Activated CD4-positive, alpha-beta T cell treated with anti-CD3 and anti-CD28 coated beads, Interleukin-2, amount 10 ng/mL, durations not matched to agents 7 days and 5 days (primary cell): ENCODE measurements around the gene TBC1D8. TPM values are rescaled to one million over a fixed set of nuclear protein-coding genes. Genes with fewer than 3 reads are reported as not detected.

Experiments
- CTCF ChIA-PET: fragments of 350-600 bp; sonication (Branson Sonifier 250); formaldehyde crosslinking; loops from one replicate; lab custom pipeline; 2021; ENCODE audit warnings: antibody characterized with exemption; lab: Charles Lee
- POLR2A ChIA-PET: fragments of 350-600 bp; sonication (Branson Sonifier 250); formaldehyde crosslinking; loops from one replicate; lab custom pipeline; 2021; ENCODE audit warnings: antibody characterized with exemption; lab: Charles Lee
- DNase-seq: peaks from one replicate; pipeline ENCODE4 v3.0.0-alpha.2; 2020
- H3K27ac Mint-ChIP-seq: one replicate; pipeline ENCODE4 v1.8.0; 2021; ENCODE audit warnings: mild to moderate bottlenecking, moderate library complexity, mixed read lengths
- H3K27me3 Mint-ChIP-seq: one replicate; pipeline ENCODE4 v1.8.0; 2021; ENCODE audit warnings: mixed read lengths
- H3K36me3 Mint-ChIP-seq: one replicate; pipeline ENCODE4 v1.8.0; 2021; ENCODE audit warnings: low read depth, mixed read lengths
- H3K4me1 Mint-ChIP-seq: one replicate; pipeline ENCODE4 v1.8.0; 2021; ENCODE audit warnings: mixed read lengths
- H3K4me3 Mint-ChIP-seq: one replicate; pipeline ENCODE4 v1.8.0; 2021; ENCODE audit warnings: mild to moderate bottlenecking, moderate library complexity, mixed read lengths
- H3K9me3 Mint-ChIP-seq: one replicate; pipeline ENCODE4 v1.8.0; 2021; ENCODE audit warnings: mixed read lengths
- total RNA-seq, 2 experiments: library from RNA; stranded (reverse); gene quantifications; one replicate each; pipeline ENCODE4 v1.2.3, GENCODE V29; 2021

The TBC1D8 gene
- total RNA-seq, 2 experiments from 2014 or later = 0.50 to 0.65 TPM

GRCh38 chr2:101014264-101014857, 136.8 kb downstream of the TBC1D8 start:
- Mint-ChIP-seq H3K4me1 (peaks cover 12% of the 10 kb centered on the region), H3K9me3 (no peaks in the 10 kb centered on the region), H3K27me3 (no peaks in the 10 kb centered on the region), H3K27ac (no peak overlapping the region), H3K36me3 (peaks cover 50% of the 10 kb centered on the region), H3K4me3 (no peak overlapping the region)
- CTCF ChIA-PET = no interaction called here
- DNase-seq = no peak
- POLR2A ChIA-PET = no interaction called here

GRCh38 chr2:101012706-101013181, 138.4 kb downstream of the TBC1D8 start:
- Mint-ChIP-seq H3K36me3 (peaks cover 54% of the 10 kb centered on the region), H3K27ac (no peak overlapping the region), H3K4me3 (no peak overlapping the region), H3K4me1 (peaks cover 19% of the 10 kb centered on the region), H3K27me3 (no peaks in the 10 kb centered on the region), H3K9me3 (no peaks in the 10 kb centered on the region)
- ChIA-PET POLR2A (no interaction called here), CTCF (interaction anchor here (0.6 to 1.3 kb wide), 9 partner anchors 9 to 388 kb away, joined by 3 to 11 read pairs (median 4); partner anchors contain the start of gene RPL31)
- DNase-seq = peak; percentile 47

DNA sequence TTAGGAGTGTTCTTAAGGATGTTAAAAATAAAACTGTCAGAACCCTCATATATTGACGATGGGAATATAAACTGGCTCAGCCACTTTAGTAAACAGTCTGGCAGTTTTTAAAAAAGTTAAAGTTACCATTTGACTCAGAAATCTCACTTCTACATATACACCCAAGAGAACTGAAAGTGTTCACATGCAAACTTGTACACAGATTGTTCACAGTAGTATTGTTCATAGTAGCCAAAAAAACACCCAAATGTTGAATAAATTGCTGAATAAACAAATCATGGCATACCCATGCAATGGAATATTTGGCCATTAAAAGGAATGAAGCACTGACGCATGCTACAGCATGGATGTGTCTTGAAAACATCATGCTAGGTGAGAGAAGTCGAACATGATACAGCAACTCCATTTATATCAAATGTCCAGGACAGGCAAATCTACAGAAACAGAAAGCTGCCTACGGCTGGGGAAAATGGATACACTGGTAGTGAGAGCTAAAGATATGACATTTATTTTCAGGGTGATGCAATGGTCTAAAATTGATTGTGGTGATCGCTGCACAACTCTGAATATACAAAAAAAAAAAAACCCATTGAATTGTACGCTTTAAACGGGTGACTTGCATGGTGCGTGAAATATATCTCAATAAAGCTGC, 139.0 kb downstream of the TBC1D8 start:
- H3K4me3 Mint-ChIP-seq = no peak overlapping the region
- peak overlapping the region; percentile 11 for H3K27ac Mint-ChIP-seq
- peaks cover 24% of the 10 kb centered on the region for H3K4me1 Mint-ChIP-seq
- no peak for DNase-seq
- H3K27me3 Mint-ChIP-seq = no peaks in the 10 kb centered on the region
- ChIA-PET POLR2A (no interaction called here), CTCF (interaction anchor here (0.6 to 1.3 kb wide), 9 partner anchors 9 to 388 kb away, joined by 3 to 11 read pairs (median 4); partner anchors contain the start of gene RPL31)
- H3K36me3 Mint-ChIP-seq = peaks cover 59% of the 10 kb centered on the region
- no peaks in the 10 kb centered on the region for H3K9me3 Mint-ChIP-seq

GRCh38 chr2:101011152-101011551, 140.0 kb downstream of the TBC1D8 start:
- POLR2A ChIA-PET = no interaction called here
- no peak for DNase-seq
- peak overlapping the region; percentile 54 for H3K27ac Mint-ChIP-seq

GRCh38 chr2:101007415-101008345, 143.5 kb downstream of the TBC1D8 start:
- Mint-ChIP-seq H3K27ac (no peak overlapping the region), H3K36me3 (peaks cover 76% of the 10 kb centered on the region), H3K4me1 (peaks cover 59% of the 10 kb centered on the region), H3K27me3 (no peaks in the 10 kb centered on the region), H3K4me3 (no peak overlapping the region), H3K9me3 (no peaks in the 10 kb centered on the region)
- POLR2A ChIA-PET = no interaction called here
- DNase-seq = no peak
- CTCF ChIA-PET = no interaction called here

More at GRCh38 chr2:101011152-101011551, 140.0 kb downstream of the TBC1D8 start:
- Mint-ChIP-seq H3K27me3 (no peaks in the 10 kb centered on the region), H3K9me3 (no peaks in the 10 kb centered on the region), H3K4me1 (peaks cover 26% of the 10 kb centered on the region), H3K4me3 (no peak overlapping the region), H3K36me3 (peaks cover 65% of the 10 kb centered on the region)
- CTCF ChIA-PET = interaction anchor here (0.7 to 1.8 kb wide), 2 partner anchors 9 to 820 kb away, joined by 3 to 4 read pairs; partner anchors contain the start of gene RPL31

- DNase-seq = no peak
- peaks cover 75% of the 10 kb centered on the region for H3K36me3 Mint-ChIP-seq
- no peak overlapping the region for H3K27ac Mint-ChIP-seq
- peaks cover 60% of the 10 kb centered on the region for H3K4me1 Mint-ChIP-seq
- ChIA-PET CTCF (no interaction called here), POLR2A (no interaction called here)
- no peaks in the 10 kb centered on the region for H3K27me3 Mint-ChIP-seq
- no peak overlapping the region for H3K4me3 Mint-ChIP-seq
- H3K9me3 Mint-ChIP-seq = no peaks in the 10 kb centered on the region
These were observed 145.0 kb downstream of the TBC1D8 start for GRCh38 chr2:101006065-101006715.

DNA sequence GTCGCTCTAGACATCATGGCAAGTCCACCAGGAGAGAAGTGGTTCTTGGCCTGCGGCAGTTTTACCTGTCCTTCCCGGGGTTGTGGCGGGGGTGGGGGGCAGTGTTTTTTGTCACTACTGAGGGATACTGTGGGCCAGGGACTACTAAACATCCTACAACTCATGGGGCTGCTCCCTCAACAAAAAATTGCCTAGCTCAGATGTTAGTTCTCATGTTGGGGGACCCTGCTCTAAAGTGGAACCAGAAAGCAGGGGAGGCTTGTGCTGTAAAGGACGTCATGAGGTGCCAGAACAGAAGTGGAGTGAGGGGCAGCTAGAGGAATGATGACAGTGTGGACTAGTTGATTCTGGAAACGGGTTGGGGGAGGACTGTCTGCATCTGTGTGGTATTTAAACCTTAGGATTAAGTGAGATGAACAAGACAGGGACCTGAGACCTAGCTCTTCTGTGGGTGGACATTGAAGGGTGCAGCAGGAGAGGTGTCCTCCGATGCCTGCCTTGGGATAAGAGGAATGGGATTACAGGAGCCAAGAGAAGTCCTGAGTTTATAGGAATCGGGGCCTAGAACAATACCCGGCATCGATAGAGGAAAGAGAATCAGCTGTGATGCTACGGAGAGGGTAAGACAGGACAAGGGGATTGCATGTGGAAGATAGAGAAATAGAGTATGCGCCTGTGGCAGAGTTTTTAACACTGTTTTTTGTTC, 146.4 kb downstream of the TBC1D8 start:
- DNase-seq = no peak
- H3K27ac Mint-ChIP-seq = peak overlapping the region; percentile 97
- H3K4me1 Mint-ChIP-seq = peaks cover 57% of the 10 kb centered on the region
- POLR2A ChIA-PET = no interaction called here
- H3K36me3 Mint-ChIP-seq = peaks cover 65% of the 10 kb centered on the region
- CTCF ChIA-PET = no interaction called here
- peak overlapping the region; percentile 98 for H3K4me3 Mint-ChIP-seq
- no peaks in the 10 kb centered on the region for H3K27me3 Mint-ChIP-seq
- no peaks in the 10 kb centered on the region for H3K9me3 Mint-ChIP-seq

DNA sequence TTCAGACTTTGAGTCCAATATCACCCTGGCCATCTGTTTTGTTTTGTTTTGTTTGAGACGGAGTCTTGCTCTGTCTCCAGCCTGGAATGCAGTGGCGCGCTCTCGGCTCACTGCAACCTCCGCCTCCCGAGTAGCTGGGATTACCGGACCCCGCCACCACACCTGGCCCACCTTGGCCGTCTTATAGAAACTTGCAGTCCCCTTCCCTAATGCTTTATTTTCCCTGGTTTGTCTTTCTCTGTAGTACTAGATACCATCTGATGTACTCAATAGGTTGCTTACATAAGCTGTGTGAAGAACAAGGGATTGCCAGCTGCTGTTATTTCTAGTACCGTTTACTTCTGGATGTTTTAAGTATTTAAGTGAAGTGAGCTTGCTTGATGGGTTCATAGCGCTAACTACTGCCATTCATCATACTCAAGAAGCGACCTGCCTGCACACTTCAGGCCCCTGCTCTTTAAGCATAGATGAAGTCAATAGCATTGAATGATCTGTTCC, 147.9 kb downstream of the TBC1D8 start:
- no peak for DNase-seq
- Mint-ChIP-seq H3K4me3 (peak overlapping the region; percentile 98), H3K27me3 (no peaks in the 10 kb centered on the region), H3K27ac (peak overlapping the region; percentile 97), H3K4me1 (peaks cover 55% of the 10 kb centered on the region), H3K36me3 (peaks cover 60% of the 10 kb centered on the region), H3K9me3 (no peaks in the 10 kb centered on the region)
- ChIA-PET CTCF (interaction anchor here (1.0 to 1.8 kb wide), 4 partner anchors 9 to 393 kb away, joined by 3 to 7 read pairs (median 5); no protein-coding TSS in a partner anchor), POLR2A (interaction anchor here (0.6 kb wide), 1 partner anchor 251 kb away, joined by 3 read pairs; no protein-coding TSS in a partner anchor)

- no peaks in the 10 kb centered on the region for H3K27me3 Mint-ChIP-seq
- H3K4me3 Mint-ChIP-seq = peak overlapping the region; percentile 98
- peaks cover 54% of the 10 kb centered on the region for H3K36me3 Mint-ChIP-seq
- H3K9me3 Mint-ChIP-seq = no peaks in the 10 kb centered on the region
- peak overlapping the region; percentile 97 for H3K27ac Mint-ChIP-seq
- ChIA-PET POLR2A (interaction anchor here (0.6 kb wide), 1 partner anchor 251 kb away, joined by 3 read pairs; no protein-coding TSS in a partner anchor), CTCF (interaction anchor here (1.0 to 1.8 kb wide), 6 partner anchors 8 to 392 kb away, joined by 3 to 7 read pairs (median 4); no protein-coding TSS in a partner anchor)
- DNase-seq = no peak
- peaks cover 50% of the 10 kb centered on the region for H3K4me1 Mint-ChIP-seq
These were observed 148.5 kb downstream of the TBC1D8 start for GRCh38 chr2:101002562-101003277.

DNA sequence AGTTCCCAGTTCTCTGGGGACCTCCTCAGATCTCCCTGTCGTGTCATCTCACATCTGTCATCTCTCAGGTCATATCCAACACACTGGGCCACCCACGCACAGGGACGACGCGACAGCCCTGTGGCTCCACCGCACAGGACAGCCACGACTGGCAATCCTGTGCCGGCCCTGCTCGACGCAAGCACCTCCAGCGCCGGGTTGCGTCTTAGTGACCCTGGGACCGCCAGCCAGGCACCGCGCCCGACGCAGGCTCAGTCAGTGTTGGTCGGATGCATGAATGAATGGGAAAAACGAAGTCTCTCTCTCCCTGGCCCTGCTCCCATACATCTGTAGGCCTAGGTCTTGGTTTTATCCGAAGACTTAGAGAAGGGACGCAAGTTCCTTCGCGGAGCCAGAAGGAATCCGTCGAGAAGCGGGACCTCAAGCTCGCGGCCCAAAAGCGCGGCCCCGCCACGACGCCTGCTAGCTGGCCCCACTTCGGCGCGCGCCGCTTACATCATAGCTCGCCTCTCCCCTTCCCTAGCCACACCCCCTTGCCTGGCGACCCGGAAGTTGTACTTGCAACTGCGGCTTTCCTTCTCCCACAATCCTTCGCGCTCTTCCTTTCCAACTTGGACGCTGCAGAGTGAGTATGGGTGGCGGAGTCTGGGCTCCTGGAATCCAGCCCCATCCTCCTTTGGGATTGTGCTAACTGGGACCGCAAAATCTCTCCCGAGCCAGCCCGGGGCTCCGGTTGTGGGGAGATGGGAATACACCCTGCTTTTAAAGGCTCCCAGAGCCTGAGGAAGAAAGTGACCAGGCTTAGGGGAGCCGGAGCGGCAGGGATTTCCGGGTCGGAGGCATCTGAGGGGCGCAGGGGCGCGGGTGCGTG, 149.3 kb downstream of the TBC1D8 start, which contains the start of gene RPL31:
Gene RPL31 (plus strand): TSS at position 599 of the 871 bp plus-strand sequence. CDS start 413 bp downstream, outside the sequence.
- POLR2A ChIA-PET = interaction anchor here (0.7 kb wide), 2 partner anchors 371 to 439 kb away, joined by 3 read pairs; partner anchors contain the start of gene PDCL3
- peak within 1 kb of the TSS; percentile 98 for H3K4me3 Mint-ChIP-seq
- H3K9me3 Mint-ChIP-seq = no peaks in the 10 kb centered on the region
- peak within 1 kb of the TSS; percentile 97 for H3K27ac Mint-ChIP-seq
- H3K4me1 Mint-ChIP-seq = peaks cover 45% of the 10 kb centered on the region
- H3K36me3 Mint-ChIP-seq = peaks cover 48% of the 10 kb centered on the region
- CTCF ChIA-PET = interaction anchor here (0.6 to 1.8 kb wide), 6 partner anchors 9 to 570 kb away, joined by 3 to 7 read pairs (median 4); no protein-coding TSS in a partner anchor
- peak; percentile 98 for DNase-seq
- H3K27me3 Mint-ChIP-seq = no peaks in the 10 kb centered on the region
